WTC11 (cell line): ENCODE results near the gene MGAT2. TPM values are rescaled to one million over a fixed set of nuclear protein-coding genes. Genes with fewer than 3 reads are reported as not detected.

Source experiments
- ATAC-seq: fragments of 200-7000 bp; cut with Tn5 transposase; 2 replicates; pipeline ENCODE4 v1.10.0; 2021; ENCODE audit warnings: mild to moderate bottlenecking, moderate library complexity
- CTCF ChIA-PET: fragments of 300-600 bp; sonication (Branson Sonifier 250); formaldehyde crosslinking; loops from one replicate; lab custom pipeline; 2021; ENCODE audit warnings: antibody characterized with exemption; lab: Charles Lee
- POLR2A ChIA-PET: fragments of 350-600 bp; sonication (Branson Sonifier 250); formaldehyde crosslinking; loops from one replicate; lab custom pipeline; 2021; ENCODE audit warnings: antibody characterized with exemption; lab: Charles Lee
- DNase-seq: peaks from one replicate; pipeline ENCODE4 v3.0.0; 2021; ENCODE audit warnings: low spot score
- H3K27ac Mint-ChIP-seq: 2 replicates; pipeline ENCODE4 v1.8.0; 2021; ENCODE audit warnings: mixed read lengths
- H3K27me3 Mint-ChIP-seq: 2 replicates; pipeline ENCODE4 v1.8.0; 2021; ENCODE audit warnings: low read depth, mild to moderate bottlenecking, moderate library complexity, mixed read lengths
- H3K36me3 Mint-ChIP-seq: 2 replicates; pipeline ENCODE4 v1.8.0; 2021; ENCODE audit warnings: mixed read lengths
- H3K4me1 Mint-ChIP-seq: 2 replicates; pipeline ENCODE4 v1.8.0; 2022; ENCODE audit warnings: mixed read lengths
- H3K4me3 Mint-ChIP-seq: 2 replicates; pipeline ENCODE4 v1.8.0; 2021; ENCODE audit warnings: mild to moderate bottlenecking, moderate library complexity, mixed read lengths
- H3K9me3 Mint-ChIP-seq: 2 replicates; pipeline ENCODE4 v1.8.0; 2021; ENCODE audit warnings: mixed read lengths
- AR ChIP-seq: fragments of 250-450 bp; sonication (Bioruptor Pico); IDR thresholded peaks from 2 replicates; pipeline ENCODE4 v1.9.0; 2021; ENCODE audit warnings: mild to moderate bottlenecking
- ATF2 ChIP-seq: sonication (generic); formaldehyde crosslinking; IDR thresholded peaks from 2 replicates; pipeline ENCODE4 v1.8.1; 2022; ENCODE audit warnings: low read depth, missing genetic modification reagents, borderline replicate concordance
- CREB1 ChIP-seq: sonication (generic); formaldehyde crosslinking; IDR thresholded peaks from 2 replicates; pipeline ENCODE4 v1.8.0; 2023; ENCODE audit warnings: mild to moderate bottlenecking, missing genetic modification reagents
- ETV6 ChIP-seq: sonication (generic); formaldehyde crosslinking; IDR thresholded peaks from 2 replicates; pipeline ENCODE4 v1.8.1; 2022; ENCODE audit warnings: mild to moderate bottlenecking, missing genetic modification reagents
- GTF2I ChIP-seq: fragments of 250-450 bp; sonication (Bioruptor Pico); conservative IDR thresholded peaks from 2 replicates; pipeline ENCODE4 v1.4.0; 2021; ENCODE audit warnings: mild to moderate bottlenecking
- JUN ChIP-seq: sonication (generic); formaldehyde crosslinking; IDR thresholded peaks from 2 replicates; pipeline ENCODE4 v1.8.0; 2023; ENCODE audit warnings: mild to moderate bottlenecking, missing genetic modification reagents
- PRRX2 ChIP-seq: fragments of 250-450 bp; sonication (Bioruptor Pico); IDR thresholded peaks from 2 replicates; pipeline ENCODE4 v1.8.0; 2021; ENCODE audit warnings: mild to moderate bottlenecking
- RELA ChIP-seq: sonication (generic); formaldehyde crosslinking; IDR thresholded peaks from 2 replicates; pipeline ENCODE4 v1.8.1; 2022; ENCODE audit warnings: missing genetic modification reagents, mild to moderate bottlenecking, borderline replicate concordance
- SOX15 ChIP-seq: fragments of 250-450 bp; sonication (Bioruptor Pico); IDR thresholded peaks from 2 replicates; pipeline ENCODE4 v1.9.0; 2021; ENCODE audit warnings: mild to moderate bottlenecking
- TEAD1 ChIP-seq: sonication (generic); formaldehyde crosslinking; IDR thresholded peaks from 2 replicates; pipeline ENCODE4 v1.8.0; 2022; ENCODE audit warnings: mild to moderate bottlenecking, missing genetic modification reagents
- ZBTB43 ChIP-seq: sonication (generic); formaldehyde crosslinking; IDR thresholded peaks from 2 replicates; pipeline ENCODE4 v1.8.1; 2023; ENCODE audit warnings: mild to moderate bottlenecking, missing genetic modification reagents
- ZNF121 ChIP-seq: sonication (generic); formaldehyde crosslinking; IDR thresholded peaks from 2 replicates; pipeline ENCODE4 v1.8.0; 2023; ENCODE audit warnings: missing genetic modification reagents
- ZNF317 ChIP-seq: sonication (generic); formaldehyde crosslinking; IDR thresholded peaks from 2 replicates; pipeline ENCODE4 v1.8.1; 2023; ENCODE audit warnings: low read depth, mild to moderate bottlenecking, moderate library complexity, missing genetic modification reagents, borderline replicate concordance
- ZNF416 ChIP-seq: fragments of 250-450 bp; sonication (Bioruptor Pico); IDR thresholded peaks from 2 replicates; pipeline ENCODE4 v1.9.0; 2021; ENCODE audit warnings: mild to moderate bottlenecking, inconsistent platforms
- ZNF532 ChIP-seq: fragments of 250-450 bp; sonication (Bioruptor Pico); IDR thresholded peaks from 2 replicates; pipeline ENCODE4 v1.9.0; 2021; ENCODE audit warnings: mild to moderate bottlenecking, borderline replicate concordance
- total RNA-seq: library from RNA; stranded (reverse); gene quantifications from 3 replicates; pipeline ENCODE4 v1.2.3, GENCODE V29; 2021
- TF ChIP-seq, protein P1 (sequence below): sonication (generic); formaldehyde crosslinking; IDR thresholded peaks from 2 replicates; pipeline ENCODE4 v1.8.1; 2023; ENCODE audit warnings: mild to moderate bottlenecking, moderate library complexity, missing genetic modification reagents
- TF ChIP-seq, protein P2 (sequence below): sonication (generic); formaldehyde crosslinking; IDR thresholded peaks from 2 replicates; pipeline ENCODE4 v1.8.1; 2022; ENCODE audit warnings: mild to moderate bottlenecking, missing genetic modification reagents, moderate library complexity, borderline replicate concordance

MGAT2 gene
- total RNA-seq, 1 experiment from 2014 or later = 25.2 TPM

- TF ChIP-seq, protein P1, sequence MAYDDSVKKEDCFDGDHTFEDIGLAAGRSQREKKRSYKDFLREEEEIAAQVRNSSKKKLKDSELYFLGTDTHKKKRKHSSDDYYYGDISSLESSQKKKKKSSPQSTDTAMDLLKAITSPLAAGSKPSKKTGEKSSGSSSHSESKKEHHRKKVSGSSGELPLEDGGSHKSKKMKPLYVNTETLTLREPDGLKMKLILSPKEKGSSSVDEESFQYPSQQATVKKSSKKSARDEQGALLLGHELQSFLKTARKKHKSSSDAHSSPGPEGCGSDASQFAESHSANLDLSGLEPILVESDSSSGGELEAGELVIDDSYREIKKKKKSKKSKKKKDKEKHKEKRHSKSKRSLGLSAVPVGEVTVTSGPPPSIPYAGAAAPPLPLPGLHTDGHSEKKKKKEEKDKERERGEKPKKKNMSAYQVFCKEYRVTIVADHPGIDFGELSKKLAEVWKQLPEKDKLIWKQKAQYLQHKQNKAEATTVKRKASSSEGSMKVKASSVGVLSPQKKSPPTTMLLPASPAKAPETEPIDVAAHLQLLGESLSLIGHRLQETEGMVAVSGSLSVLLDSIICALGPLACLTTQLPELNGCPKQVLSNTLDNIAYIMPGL (CRISPR knock-in tag) = no peak
- no peak for TF ChIP-seq ZNF532 (CRISPR knock-in tag)
- TF ChIP-seq PRRX2 (CRISPR knock-in tag) = no peak
- TF ChIP-seq TEAD1 (CRISPR knock-in tag) = no peak
- TF ChIP-seq JUN (CRISPR knock-in tag) = no peak
- no peak for TF ChIP-seq ZBTB43 (CRISPR knock-in tag)
- no peak for TF ChIP-seq ETV6 (CRISPR knock-in tag)
- TF ChIP-seq GTF2I = peak; percentile 98
- TF ChIP-seq SOX15 (CRISPR knock-in tag) = no peak
- TF ChIP-seq, protein P2, sequence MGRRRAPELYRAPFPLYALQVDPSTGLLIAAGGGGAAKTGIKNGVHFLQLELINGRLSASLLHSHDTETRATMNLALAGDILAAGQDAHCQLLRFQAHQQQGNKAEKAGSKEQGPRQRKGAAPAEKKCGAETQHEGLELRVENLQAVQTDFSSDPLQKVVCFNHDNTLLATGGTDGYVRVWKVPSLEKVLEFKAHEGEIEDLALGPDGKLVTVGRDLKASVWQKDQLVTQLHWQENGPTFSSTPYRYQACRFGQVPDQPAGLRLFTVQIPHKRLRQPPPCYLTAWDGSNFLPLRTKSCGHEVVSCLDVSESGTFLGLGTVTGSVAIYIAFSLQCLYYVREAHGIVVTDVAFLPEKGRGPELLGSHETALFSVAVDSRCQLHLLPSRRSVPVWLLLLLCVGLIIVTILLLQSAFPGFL (CRISPR knock-in tag) = no peak
- TF ChIP-seq ZNF416 (CRISPR knock-in tag) = no peak
- no peak for TF ChIP-seq RELA (CRISPR knock-in tag)
- no peak for TF ChIP-seq ZNF317 (CRISPR knock-in tag)
These were observed 33.7 kb upstream of the MGAT2 start (continued) for GRCh38 chr14:49586673-49587460.

DNA sequence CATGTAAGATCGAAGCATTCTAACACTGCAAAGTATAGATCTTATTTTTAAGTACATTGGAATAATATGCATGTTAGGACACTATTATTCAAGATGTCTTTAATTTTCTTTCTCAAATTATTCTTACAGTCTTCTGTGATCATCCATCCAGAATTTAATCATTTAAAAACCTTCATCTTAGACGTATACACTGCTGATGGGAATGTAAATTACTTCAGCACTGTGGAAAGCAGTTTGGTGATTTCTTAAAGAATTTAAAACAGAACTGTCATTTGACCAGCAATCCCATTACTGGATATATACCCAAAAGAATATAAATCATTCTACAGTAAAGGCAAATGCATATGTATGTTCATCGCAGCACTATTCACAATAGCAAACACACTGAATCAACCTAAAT is 31.2 kb upstream of the MGAT2 start:
- H3K9me3 Mint-ChIP-seq = no peaks in the 10 kb centered on the region
- CTCF ChIA-PET = interaction anchor here (0.6 kb wide), 1 partner anchor 517 kb away, joined by 6 read pairs; no protein-coding TSS in a partner anchor
- no peak for TF ChIP-seq CREB1

GRCh38 chr14:49593016-49593415 is 27.6 kb upstream of the MGAT2 start:
- POLR2A ChIA-PET = no interaction called here
- Mint-ChIP-seq H3K27me3 (peaks cover 6% of the 10 kb centered on the region), H3K4me3 (no peak overlapping the region), H3K36me3 (no peaks in the 10 kb centered on the region), H3K27ac (no peak overlapping the region), H3K9me3 (no peaks in the 10 kb centered on the region), H3K4me1 (peaks cover 3% of the 10 kb centered on the region; the same call in 1 of the 2 replicates)
- ATAC-seq (no peak), DNase-seq (no peak)
- CTCF ChIA-PET = no interaction called here
- TF ChIP-seq ZNF121 (CRISPR knock-in tag) (no peak), ATF2 (CRISPR knock-in tag) (no peak), SOX15 (CRISPR knock-in tag) (no peak), AR (CRISPR knock-in tag) (no peak)
- TF ChIP-seq, protein P1 (CRISPR knock-in tag) = no peak

More for the DNA sequence above, 31.2 kb upstream of the MGAT2 start:
- POLR2A ChIA-PET = interaction anchor here (0.7 kb wide), 1 partner anchor 31 kb away, joined by 4 read pairs; the partner anchor contains the start of genes MGAT2 and RPL36AL
- Mint-ChIP-seq H3K27me3 (peaks cover 8% of the 10 kb centered on the region; the same call in 1 of the 2 replicates), H3K36me3 (peaks cover 18% of the 10 kb centered on the region), H3K27ac (no peak overlapping the region), H3K4me3 (no peak overlapping the region), H3K4me1 (peaks cover 3% of the 10 kb centered on the region)
- DNase-seq = no peak
- no peak for ATAC-seq
